HCT116 (cell line): ENCODE data around the gene IRAG1. TPM values are rescaled to one million over a fixed set of nuclear protein-coding genes. Genes with fewer than 3 reads are reported as not detected.

Experiments
- ATAC-seq: fragments of 200-7000 bp; cut with Tn5 transposase; 2 replicates; pipeline ENCODE4 v1.9.1; 2020; ENCODE audit warnings: mild to moderate bottlenecking, moderate library complexity
- BruUV-seq: library from RNA; stranded (reverse); fragments of 400-500 nt; replicated peaks from 2 replicates; lab custom pipeline; 2021; lab: Mats Ljungman, UMichigan
- CTCF ChIA-PET: fragments of 300-600 bp; sonication (Branson Sonifier 250); formaldehyde crosslinking; loops from one replicate; lab custom pipeline; 2021; ENCODE audit warnings: antibody characterized with exemption; lab: Charles Lee
- POLR2A ChIA-PET: fragments of 300-600, 350-600 bp; sonication (Branson Sonifier 250); formaldehyde crosslinking; loops from one replicate; lab custom pipeline; 2021; ENCODE audit warnings: antibody characterized with exemption; lab: Charles Lee
- RAD21 ChIA-PET, 2 experiments: fragments of 300-600 bp; sonication (Branson Sonifier 250); formaldehyde crosslinking; loops; one replicate each; lab custom pipeline; 2023; ENCODE audit warnings: low total read pairs in 2 of 2; ENCODE audit not compliant: uncharacterized antibody in 2 of 2, unreplicated experiment in 2 of 2, low non-redundant PET in 1 of 2; lab: Charles Lee
- DNase-seq: peaks from one replicate; pipeline ENCODE4 v3.0.0-alpha.2; 2010; ENCODE audit warnings: low read depth, low spot score
- H2AFZ ChIP-seq: fragments of 200-600 bp; shearing (Covaris generic), sonication (generic); 2 replicates; pipeline ENCODE4 v1.6.1; 2017; ENCODE audit warnings: low read depth, mixed run types, mixed read lengths, antibody characterized with exemption, low read length; ENCODE audit not compliant: poor library complexity, severe bottlenecking
- H3K27ac ChIP-seq: 2 replicates; pipeline ENCODE4 v1.5.1; 2012; ENCODE audit warnings: low read depth, low read length
- H3K27me3 ChIP-seq: fragments of 200-600 bp; sonication (generic); 2 replicates; pipeline ENCODE4 v1.6.1; 2016; ENCODE audit warnings: mixed run types, low read length, mixed read lengths; ENCODE audit not compliant: insufficient read depth
- H3K36me3 ChIP-seq, 2 experiments: fragments of 200-500 bp in 1 of 2; fragments of 200-600 bp in 1 of 2; sonication (Bioruptor generic) in 1 of 2; sonication (generic) in 1 of 2; 2 replicates each; pipeline versions ENCODE4 v1.5.1 to v1.6.1; 2014 to 2016; ENCODE audit warnings: low read length in 2 of 2, inconsistent platforms in 1 of 2, mixed read lengths in 1 of 2, mixed run types in 1 of 2; ENCODE audit not compliant: insufficient read depth in 2 of 2, control insufficient read depth in 1 of 2
- H3K4me1 ChIP-seq, 2 experiments: fragments of 200-600 bp in 1 of 2; sonication (generic) in 1 of 2; 2 replicates each; pipeline versions ENCODE4 v1.5.1 to v1.6.1; 2012 to 2017; ENCODE audit warnings: low read length in 2 of 2, inconsistent platforms in 1 of 2, mild to moderate bottlenecking in 1 of 2, mixed read lengths in 1 of 2, mixed run types in 1 of 2, moderate library complexity in 1 of 2; ENCODE audit not compliant: insufficient read depth in 2 of 2, control insufficient read depth in 1 of 2
- H3K4me2 ChIP-seq: fragments of 200-600 bp; sonication (generic); 2 replicates; pipeline ENCODE4 v1.6.1; 2017; ENCODE audit warnings: mixed run types, low read length, mixed read lengths
- H3K4me3 ChIP-seq, 2 experiments: fragments of 200-600 bp in 1 of 2; sonication (generic) in 1 of 2; replicated peaks in 1 of 2; 2 replicates each; pipeline ENCODE4 v1.5.1; 2011 to 2016; ENCODE audit warnings: low read length in 2 of 2, control low read depth in 1 of 2, low read depth in 1 of 2, mild to moderate bottlenecking in 1 of 2, mixed read lengths in 1 of 2, mixed run types in 1 of 2
- H3K79me2 ChIP-seq: fragments of 200-600 bp; sonication (generic); 2 replicates; pipeline ENCODE4 v1.6.1; 2017; ENCODE audit warnings: mild to moderate bottlenecking, mixed run types, low read length, moderate library complexity, mixed read lengths; ENCODE audit not compliant: insufficient read depth
- H3K9ac ChIP-seq: fragments of 200-600 bp; sonication (generic); 2 replicates; pipeline ENCODE4 v1.6.1; 2016; ENCODE audit warnings: low read length, mixed read lengths
- H3K9me2 ChIP-seq: fragments of 200-600 bp; sonication (generic), shearing (Covaris generic); 2 replicates; pipeline ENCODE4 v1.6.1; 2017; ENCODE audit warnings: mixed run types, mild to moderate bottlenecking, moderate library complexity; ENCODE audit not compliant: insufficient read depth
- H3K9me3 ChIP-seq, 2 experiments: fragments of 200-500 bp in 1 of 2; fragments of 200-600 bp in 1 of 2; sonication (Bioruptor generic) in 1 of 2; sonication (generic) in 1 of 2; 2 replicates each; pipeline ENCODE4 v1.6.1; 2014 to 2017; ENCODE audit warnings: low read length in 2 of 2, mixed read lengths in 2 of 2, inconsistent platforms in 1 of 2, low read depth in 1 of 2, mild to moderate bottlenecking in 1 of 2, mixed run types in 1 of 2, moderate library complexity in 1 of 2; ENCODE audit not compliant: control insufficient read depth in 1 of 2, insufficient read depth in 1 of 2
- H4K20me1 ChIP-seq: fragments of 200-600 bp; sonication (generic), shearing (Covaris generic); 2 replicates; pipeline ENCODE4 v1.6.1; 2017; ENCODE audit warnings: mixed run types, mild to moderate bottlenecking, moderate library complexity; ENCODE audit not compliant: insufficient read depth
- CEBPB ChIP-seq: IDR thresholded peaks from 2 replicates; pipeline ENCODE4 v1.6.1; 2012; ENCODE audit warnings: low read depth
- CTCF ChIP-seq, 3 experiments: fragments of 200-600 bp in 1 of 3; sonication (generic) in 1 of 3; IDR thresholded peaks in 2 of 3; conservative IDR thresholded peaks in 1 of 3; 2 replicates each; pipeline ENCODE4 v1.5.1; 2012 to 2017; ENCODE audit warnings: low read depth in 2 of 3, low read length in 2 of 3, antibody characterized with exemption in 1 of 3, borderline replicate concordance in 1 of 3, control low read depth in 1 of 3, mild to moderate bottlenecking in 1 of 3, mixed read lengths in 1 of 3, mixed run types in 1 of 3, moderate library complexity in 1 of 3; ENCODE audit not compliant: insufficient read depth in 1 of 3
- EGR1 ChIP-seq: IDR thresholded peaks from 2 replicates; pipeline ENCODE4 v1.6.1; 2012; ENCODE audit warnings: low read depth
- ELF1 ChIP-seq: IDR thresholded peaks from 2 replicates; pipeline ENCODE4 v1.6.1; 2012; ENCODE audit warnings: low read depth, borderline replicate concordance
- EZH2 ChIP-seq: fragments of 200-600 bp; sonication (generic); IDR thresholded peaks from 2 replicates; pipeline ENCODE4 v1.6.1; 2017; ENCODE audit warnings: antibody characterized with exemption, mixed run types
- FOSL1 ChIP-seq: IDR thresholded peaks from 2 replicates; pipeline ENCODE4 v1.6.1; 2012; ENCODE audit warnings: low read depth
- JUND ChIP-seq: IDR thresholded peaks from 2 replicates; pipeline ENCODE4 v1.6.1; 2012
- RAD21 ChIP-seq: IDR thresholded peaks from 2 replicates; pipeline ENCODE4 v1.6.1; 2012; ENCODE audit warnings: low read depth, mild to moderate bottlenecking
- SIN3A ChIP-seq: IDR thresholded peaks from 2 replicates; pipeline ENCODE4 v1.6.1; 2012; ENCODE audit warnings: low read depth
- SP1 ChIP-seq: IDR thresholded peaks from 2 replicates; pipeline ENCODE4 v1.6.1; 2012; ENCODE audit warnings: low read depth
- TCF7L2 ChIP-seq: IDR thresholded peaks from 2 replicates; pipeline ENCODE4 v1.7.0; 2011; ENCODE audit warnings: borderline replicate concordance, inconsistent platforms; ENCODE audit not compliant: insufficient read depth, insufficient read length; ENCODE audit errors: extremely low read depth
- intact Hi-C: fragments of 100-400 bp; cut with micrococcal nuclease; formaldehyde crosslinking; loops from 2 replicates; pipeline ENCODE4 v1.10.0; 2022
- total RNA-seq: library from RNA; stranded (reverse); gene quantifications from one replicate; pipeline ENCODE4 v1.2.1, GENCODE V29; 2021; ENCODE audit not compliant: unreplicated experiment
- TF ChIP-seq, protein P1 (sequence below): IDR thresholded peaks from 2 replicates; pipeline ENCODE4 v1.6.1; 2012; ENCODE audit warnings: low read depth
- TF ChIP-seq, protein P2 (sequence below): IDR thresholded peaks from 2 replicates; pipeline ENCODE4 v1.6.1; 2011; ENCODE audit warnings: mild to moderate bottlenecking, low read length, moderate library complexity; ENCODE audit not compliant: insufficient replicate concordance; ENCODE audit errors: extremely low read depth
- TF ChIP-seq, protein P3 (sequence below): IDR thresholded peaks from 2 replicates; pipeline ENCODE4 v1.6.1; 2012

IRAG1 gene
- total RNA-seq, 1 experiment from 2014 or later: 3.7 TPM

DNA sequence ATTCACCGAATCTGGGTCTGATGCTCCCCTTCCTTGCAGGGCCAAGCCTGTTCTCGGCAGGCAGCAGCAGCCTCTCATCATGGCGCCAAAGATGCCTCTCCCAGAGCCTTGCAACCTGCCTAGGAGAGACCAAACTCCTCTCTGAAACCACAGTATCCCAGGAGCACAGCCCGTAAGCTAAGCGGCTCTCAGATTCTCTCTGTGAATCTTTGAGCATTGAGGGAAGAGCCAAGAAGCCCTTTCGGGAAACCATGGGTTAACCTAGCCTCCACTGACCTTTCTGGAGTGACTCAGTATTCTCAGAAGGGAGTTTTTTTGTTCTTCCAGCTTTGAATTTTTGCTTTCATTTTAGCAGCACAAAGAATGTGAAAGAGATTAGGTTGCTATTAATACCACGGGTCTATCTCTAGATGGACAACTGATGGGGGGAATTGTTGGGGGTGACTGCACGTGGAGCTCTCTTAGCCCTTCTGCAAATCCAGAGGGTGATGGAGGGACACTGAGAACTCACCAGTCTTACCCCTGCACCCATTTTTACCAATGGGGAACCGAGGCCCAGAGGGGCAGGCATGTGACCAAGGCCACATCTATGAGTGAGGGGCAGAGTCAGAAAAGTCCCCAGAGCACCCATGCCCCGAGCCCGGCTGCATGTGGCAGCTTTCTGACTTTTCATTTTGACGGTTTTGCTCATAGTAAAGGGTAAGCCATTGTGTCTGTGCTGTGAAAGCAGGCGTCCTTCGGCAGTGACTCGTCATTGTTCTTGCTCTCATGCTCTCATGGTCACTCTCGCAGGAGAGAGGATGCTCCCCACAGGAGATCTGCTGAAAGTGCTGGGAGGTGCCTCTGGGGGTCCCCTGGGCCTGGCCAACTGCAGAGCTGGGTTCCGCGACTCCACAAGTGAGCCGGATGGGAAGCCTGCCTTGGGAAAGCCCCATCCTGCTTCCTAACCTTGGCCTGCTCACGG lies 36.0 kb downstream of the IRAG1 start (continued):
- TF ChIP-seq, protein P1, sequence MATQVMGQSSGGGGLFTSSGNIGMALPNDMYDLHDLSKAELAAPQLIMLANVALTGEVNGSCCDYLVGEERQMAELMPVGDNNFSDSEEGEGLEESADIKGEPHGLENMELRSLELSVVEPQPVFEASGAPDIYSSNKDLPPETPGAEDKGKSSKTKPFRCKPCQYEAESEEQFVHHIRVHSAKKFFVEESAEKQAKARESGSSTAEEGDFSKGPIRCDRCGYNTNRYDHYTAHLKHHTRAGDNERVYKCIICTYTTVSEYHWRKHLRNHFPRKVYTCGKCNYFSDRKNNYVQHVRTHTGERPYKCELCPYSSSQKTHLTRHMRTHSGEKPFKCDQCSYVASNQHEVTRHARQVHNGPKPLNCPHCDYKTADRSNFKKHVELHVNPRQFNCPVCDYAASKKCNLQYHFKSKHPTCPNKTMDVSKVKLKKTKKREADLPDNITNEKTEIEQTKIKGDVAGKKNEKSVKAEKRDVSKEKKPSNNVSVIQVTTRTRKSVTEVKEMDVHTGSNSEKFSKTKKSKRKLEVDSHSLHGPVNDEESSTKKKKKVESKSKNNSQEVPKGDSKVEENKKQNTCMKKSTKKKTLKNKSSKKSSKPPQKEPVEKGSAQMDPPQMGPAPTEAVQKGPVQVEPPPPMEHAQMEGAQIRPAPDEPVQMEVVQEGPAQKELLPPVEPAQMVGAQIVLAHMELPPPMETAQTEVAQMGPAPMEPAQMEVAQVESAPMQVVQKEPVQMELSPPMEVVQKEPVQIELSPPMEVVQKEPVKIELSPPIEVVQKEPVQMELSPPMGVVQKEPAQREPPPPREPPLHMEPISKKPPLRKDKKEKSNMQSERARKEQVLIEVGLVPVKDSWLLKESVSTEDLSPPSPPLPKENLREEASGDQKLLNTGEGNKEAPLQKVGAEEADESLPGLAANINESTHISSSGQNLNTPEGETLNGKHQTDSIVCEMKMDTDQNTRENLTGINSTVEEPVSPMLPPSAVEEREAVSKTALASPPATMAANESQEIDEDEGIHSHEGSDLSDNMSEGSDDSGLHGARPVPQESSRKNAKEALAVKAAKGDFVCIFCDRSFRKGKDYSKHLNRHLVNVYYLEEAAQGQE: no peak
- TF ChIP-seq, all 23 proteins: peak for 3

- H4K20me1 ChIP-seq: no peaks in the 10 kb centered on the region
- H3K27ac ChIP-seq: peak overlapping the region; percentile 100
- no peaks in the 10 kb centered on the region for H3K9me2 ChIP-seq
- ChIA-PET POLR2A (interaction anchor here (0.7 to 1.0 kb wide), 2 partner anchors 9 to 79 kb away, joined by 3 read pairs; no protein-coding TSS in a partner anchor), RAD21 (interaction anchor here in 1 of 2 experiments (2.0 kb wide), 1 partner anchor 32 kb away, joined by 5 read pairs; no protein-coding TSS in a partner anchor), CTCF (interaction anchor here (0.9 to 3.5 kb wide), 5 partner anchors 9 to 289 kb away, joined by 3 to 23 read pairs (median 17); no protein-coding TSS in a partner anchor)
- H3K4me3 ChIP-seq: no peak overlapping the region
- intact Hi-C loops: no loop called here
- peak overlapping the region; percentile 54 for H3K9ac ChIP-seq
- no TSS peak for BruUV-seq
- ATAC-seq (no peak), DNase-seq (no peak)
- no peaks in the 10 kb centered on the region for H3K9me3 ChIP-seq
- H3K36me3 ChIP-seq: no peaks in the 10 kb centered on the region
- peaks cover 95 to 100% of the 10 kb centered on the region in 2 experiments for H3K4me1 ChIP-seq
- H3K79me2 ChIP-seq: no peaks in the 10 kb centered on the region
- no peak overlapping the region for H2AFZ ChIP-seq
- peak overlapping the region; percentile 51 for H3K4me2 ChIP-seq
- H3K27me3 ChIP-seq: no peaks in the 10 kb centered on the region
- no peak for TF ChIP-seq SIN3A
- TF ChIP-seq TCF7L2: no peak
- no peak for TF ChIP-seq CTCF (IDR thresholded peaks at IDR 0.05 in 2 of 3, conservative IDR thresholded peaks at IDR 0.05 in 1 of 3; ENCODE audit: borderline replicate concordance in 1 of 3, insufficient read depth in 1 of 3, low read depth in 2 of 3, low read length in 2 of 3)
- TF ChIP-seq, protein P2, sequence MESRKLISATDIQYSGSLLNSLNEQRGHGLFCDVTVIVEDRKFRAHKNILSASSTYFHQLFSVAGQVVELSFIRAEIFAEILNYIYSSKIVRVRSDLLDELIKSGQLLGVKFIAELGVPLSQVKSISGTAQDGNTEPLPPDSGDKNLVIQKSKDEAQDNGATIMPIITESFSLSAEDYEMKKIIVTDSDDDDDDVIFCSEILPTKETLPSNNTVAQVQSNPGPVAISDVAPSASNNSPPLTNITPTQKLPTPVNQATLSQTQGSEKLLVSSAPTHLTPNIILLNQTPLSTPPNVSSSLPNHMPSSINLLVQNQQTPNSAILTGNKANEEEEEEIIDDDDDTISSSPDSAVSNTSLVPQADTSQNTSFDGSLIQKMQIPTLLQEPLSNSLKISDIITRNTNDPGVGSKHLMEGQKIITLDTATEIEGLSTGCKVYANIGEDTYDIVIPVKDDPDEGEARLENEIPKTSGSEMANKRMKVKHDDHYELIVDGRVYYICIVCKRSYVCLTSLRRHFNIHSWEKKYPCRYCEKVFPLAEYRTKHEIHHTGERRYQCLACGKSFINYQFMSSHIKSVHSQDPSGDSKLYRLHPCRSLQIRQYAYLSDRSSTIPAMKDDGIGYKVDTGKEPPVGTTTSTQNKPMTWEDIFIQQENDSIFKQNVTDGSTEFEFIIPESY: no peak
- no peak for TF ChIP-seq JUND
- no peak for TF ChIP-seq EZH2
- no peak for TF ChIP-seq ELF1
- no peak for TF ChIP-seq RAD21
- no peak for TF ChIP-seq FOSL1
- TF ChIP-seq SP1: no peak
- TF ChIP-seq CEBPB: no peak
- TF ChIP-seq EGR1: no peak
- TF ChIP-seq, protein P3, sequence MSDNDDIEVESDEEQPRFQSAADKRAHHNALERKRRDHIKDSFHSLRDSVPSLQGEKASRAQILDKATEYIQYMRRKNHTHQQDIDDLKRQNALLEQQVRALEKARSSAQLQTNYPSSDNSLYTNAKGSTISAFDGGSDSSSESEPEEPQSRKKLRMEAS: no peak
These were observed 37.5 kb downstream of the IRAG1 start for GRCh38 chr11:10655943-10656576.
